ENCODE results near the gene RNF14. TPM values are rescaled to one million over a fixed set of nuclear protein-coding genes. Genes with fewer than 3 reads are reported as not detected.

RNF14 gene
- total RNA-seq, 6 experiments from 2014 or later: 34.8 to 54.8 (median 41.8) TPM

GRCh38 chr5:141995656-141996055 lies 26.8 kb downstream of the RNF14 start:
- Histone ChIP-seq H3K27me3 (no peaks in the 10 kb centered on the region), H3K4me1 (peaks cover 0 to 15% (median 2%) of the 10 kb centered on the region in 4 donors), H3K4me3 (no peak overlapping the region), H3K36me3 (peaks cover 0 to 28% (median 3%) of the 10 kb centered on the region in 4 donors), H3K27ac (no peak overlapping the region), H3K9me3 (no peaks in the 10 kb centered on the region)
- intact Hi-C loops (cut with DNase I): loop anchor here in 1 of 2 donors (10.0 kb wide), 1 partner anchor 149 kb away; no protein-coding TSS in a partner anchor
- ATAC-seq: no peak
- DNase-seq: no peak
- WGBS (ENCODE audit: insufficient coverage, low coverage, low lambda C conversion rate, missing lambda C conversion rate): 80% methylated on average over 3 of the region's 3 CpGs
- TF ChIP-seq CTCF (IDR thresholded peaks at IDR 0.05) (no peak), POLR2A (IDR thresholded peaks at IDR 0.05) (no peak)

- TF ChIP-seq CTCF (IDR thresholded peaks at IDR 0.05) (no peak), POLR2A (IDR thresholded peaks at IDR 0.05) (peak; percentile 19)
- 27% methylated on average over 6 of the region's 6 CpGs for WGBS (ENCODE audit: insufficient coverage, low coverage, low lambda C conversion rate, missing lambda C conversion rate)
- H3K4me1 ChIP-seq: peaks cover 0 to 15% (median 2%) of the 10 kb centered on the region in 4 donors
Observed at GRCh38 chr5:141997358-141997960, 28.6 kb downstream of the RNF14 start.

GRCh38 chr5:142000173-142000572 lies 31.3 kb downstream of the RNF14 start:
- 29% methylated on average over 1 of the region's 1 CpG for WGBS (ENCODE audit: insufficient coverage, low coverage, low lambda C conversion rate, missing lambda C conversion rate)
- H3K4me1 ChIP-seq: peaks cover 0 to 15% (median 0%) of the 10 kb centered on the region in 4 donors
- no peak for DNase-seq
- no peaks in the 10 kb centered on the region for H3K27me3 ChIP-seq
- no peaks in the 10 kb centered on the region for H3K9me3 ChIP-seq
- H3K27ac ChIP-seq: no peak overlapping the region
- H3K36me3 ChIP-seq: peaks cover 0 to 43% (median 8%) of the 10 kb centered on the region in 4 donors
- H3K4me3 ChIP-seq: no peak overlapping the region
- intact Hi-C loops (cut with DNase I): no loop called here
- no peak for TF ChIP-seq POLR2A (IDR thresholded peaks at IDR 0.05)
- TF ChIP-seq CTCF (IDR thresholded peaks at IDR 0.05): no peak
- no peak for ATAC-seq

More at GRCh38 chr5:141997358-141997960, 28.6 kb downstream of the RNF14 start:
- no peaks in the 10 kb centered on the region for H3K27me3 ChIP-seq
- DNase-seq (no peak), ATAC-seq (peak; percentile 87 to 94 (median 90))
- peak overlapping the region; percentile 18 to 48 (median 30) for H3K27ac ChIP-seq
- H3K4me3 ChIP-seq: no peak overlapping the region
- intact Hi-C loops (cut with DNase I): loop anchor here in 1 of 2 donors (10.0 kb wide), 1 partner anchor 147 kb away; no protein-coding TSS in a partner anchor
- peaks cover 0 to 36% (median 5%) of the 10 kb centered on the region in 4 donors for H3K36me3 ChIP-seq
- no peaks in the 10 kb centered on the region for H3K9me3 ChIP-seq

- intact Hi-C loops (cut with DNase I): no loop called here
- ATAC-seq (no peak), DNase-seq (no peak)
- Histone ChIP-seq H3K9me3 (no peaks in the 10 kb centered on the region), H3K27me3 (no peaks in the 10 kb centered on the region), H3K4me3 (no peak overlapping the region), H3K4me1 (peaks cover 0 to 15% (median 0%) of the 10 kb centered on the region in 4 donors), H3K27ac (no peak overlapping the region), H3K36me3 (peaks cover 0 to 51% (median 10%) of the 10 kb centered on the region in 4 donors)
- 51% methylated on average over 4 of the region's 6 CpGs for whole genome bisulfite sequencing (ENCODE audit: insufficient coverage, low coverage, low lambda C conversion rate, missing lambda C conversion rate)
- TF ChIP-seq CTCF (IDR thresholded peaks at IDR 0.05) (peak in 3 of 4 donors; percentile 8 to 21 (median 21)), POLR2A (IDR thresholded peaks at IDR 0.05) (no peak)
Observed at GRCh38 chr5:142000704-142001484, 32.0 kb downstream of the RNF14 start.

Data from right lobe of liver (tissue), 6 donors.